ENCODE measurements around the gene ATP5PO. TPM values are rescaled to one million over a fixed set of nuclear protein-coding genes. Genes with fewer than 3 reads are reported as not detected.

ATP5PO gene
- total and polyA plus RNA-seq, 3 donors from 2014 or later, result 127 to 279 (median 136) TPM

- TF ChIP-seq POLR2A (IDR thresholded peaks at IDR 0.05) (no peak), CTCF (IDR thresholded peaks at IDR 0.05) (no peak)
- intact Hi-C loops (cut with DNase I; ENCODE audit: low total_unique reads), result no loop called here
- Histone ChIP-seq H3K27me3 (no peaks in the 10 kb centered on the region), H3K4me1 (no peaks in the 10 kb centered on the region), H3K4me3 (no peak overlapping the region), H3K9me3 (no peaks in the 10 kb centered on the region), H3K36me3 (ENCODE audit: low read depth, missing control alignments) (no peaks in the 10 kb centered on the region), H3K27ac (no peak overlapping the region)
- 83% methylated on average over 10 of the region's 10 CpGs for WGBS, 2 donors
- no peak for DNase-seq
These were observed 35.0 kb upstream of the ATP5PO start for GRCh38 chr21:33950431-33951079.

- Histone ChIP-seq H3K36me3 (ENCODE audit: low read depth, missing control alignments) (no peaks in the 10 kb centered on the region), H3K4me1 (no peaks in the 10 kb centered on the region), H3K9me3 (no peaks in the 10 kb centered on the region), H3K27me3 (no peaks in the 10 kb centered on the region), H3K27ac (no peak overlapping the region), H3K4me3 (no peak overlapping the region)
- no peak for DNase-seq
- intact Hi-C loops (cut with DNase I; ENCODE audit: low total_unique reads), result no loop called here
- 93 to 94% methylated on average over 11 to 12 of the region's 12 CpGs for WGBS, 2 donors
- TF ChIP-seq POLR2A (IDR thresholded peaks at IDR 0.05) (no peak), CTCF (IDR thresholded peaks at IDR 0.05) (no peak)
These were observed 34.2 kb upstream of the ATP5PO start for GRCh38 chr21:33949516-33950430.

GRCh38 chr21:33948951-33949444, 33.4 kb upstream of the ATP5PO start:
- no peaks in the 10 kb centered on the region for H3K4me1 ChIP-seq
- TF ChIP-seq POLR2A (IDR thresholded peaks at IDR 0.05) (no peak), CTCF (IDR thresholded peaks at IDR 0.05) (no peak)
- no peak overlapping the region for H3K27ac ChIP-seq
- no peak overlapping the region for H3K4me3 ChIP-seq
- WGBS, 2 donors, result 84 to 89% methylated on average over 9 of the region's 9 CpGs
- H3K9me3 ChIP-seq, result no peaks in the 10 kb centered on the region
- intact Hi-C loops (cut with DNase I; ENCODE audit: low total_unique reads), result no loop called here
- no peak for DNase-seq
- H3K36me3 ChIP-seq (ENCODE audit: low read depth, missing control alignments), result no peaks in the 10 kb centered on the region
- H3K27me3 ChIP-seq, result no peaks in the 10 kb centered on the region

- no peak overlapping the region for H3K27ac ChIP-seq
- no peaks in the 10 kb centered on the region for H3K27me3 ChIP-seq
- DNase-seq, result no peak
- H3K4me3 ChIP-seq, result no peak overlapping the region
- WGBS, 2 donors, result 63 to 71% methylated on average over 17 of the region's 17 CpGs
- intact Hi-C loops (cut with DNase I; ENCODE audit: low total_unique reads), result no loop called here
- no peaks in the 10 kb centered on the region for H3K9me3 ChIP-seq
- TF ChIP-seq CTCF (IDR thresholded peaks at IDR 0.05) (no peak), POLR2A (IDR thresholded peaks at IDR 0.05) (no peak)
- no peaks in the 10 kb centered on the region for H3K4me1 ChIP-seq
- no peaks in the 10 kb centered on the region for H3K36me3 ChIP-seq (ENCODE audit: low read depth, missing control alignments)
These were observed 32.7 kb upstream of the ATP5PO start for GRCh38 chr21:33948096-33948950.
